GM19240 (cell line): ENCODE measurements around the gene CCN5.
"Not testable (repeated sequence)": the region's sequence is repeated elsewhere in the genome, so short reads cannot be mapped to it uniquely, and the experiment has no call there.

Experiments
- DNase-seq: peaks from one replicate; pipeline ENCODE4 v3.0.0; 2011; ENCODE audit warnings: low spot score; ENCODE audit not compliant: insufficient read length

CCN5 gene

DNA sequence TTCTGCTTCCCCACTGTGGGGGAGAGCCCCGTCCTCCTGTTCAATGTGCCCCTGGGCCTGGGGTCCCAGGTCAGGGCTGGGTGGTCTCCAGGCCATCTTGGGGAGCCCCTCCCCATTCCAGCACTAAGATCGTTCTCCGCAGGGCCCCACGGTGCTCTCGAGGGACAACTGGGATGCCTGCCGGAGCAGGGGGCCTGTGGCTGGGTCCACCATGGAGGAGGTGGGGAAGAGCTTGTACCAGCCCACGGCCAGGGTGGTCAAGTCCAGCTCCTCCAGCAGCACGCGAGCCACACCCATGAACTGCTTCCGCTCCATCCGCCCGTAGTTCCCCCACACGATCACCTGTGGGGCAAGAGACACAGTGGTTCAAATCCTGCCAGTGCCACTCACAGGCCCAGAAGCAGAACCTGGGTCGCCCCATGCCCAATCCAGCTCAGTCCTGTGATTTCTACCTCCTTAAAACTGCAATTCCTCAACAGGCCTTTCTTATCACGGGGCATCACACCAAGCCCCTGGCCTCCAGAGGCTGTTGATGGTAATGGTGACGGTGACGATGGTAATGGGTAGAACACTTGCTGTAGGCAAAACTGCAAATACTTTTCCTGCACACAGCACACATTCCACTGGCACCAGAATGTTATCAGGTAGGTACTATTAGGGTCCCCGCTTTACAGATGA lies 41.0 kb downstream of the CCN5 start:
- no peak for DNase-seq

DNA sequence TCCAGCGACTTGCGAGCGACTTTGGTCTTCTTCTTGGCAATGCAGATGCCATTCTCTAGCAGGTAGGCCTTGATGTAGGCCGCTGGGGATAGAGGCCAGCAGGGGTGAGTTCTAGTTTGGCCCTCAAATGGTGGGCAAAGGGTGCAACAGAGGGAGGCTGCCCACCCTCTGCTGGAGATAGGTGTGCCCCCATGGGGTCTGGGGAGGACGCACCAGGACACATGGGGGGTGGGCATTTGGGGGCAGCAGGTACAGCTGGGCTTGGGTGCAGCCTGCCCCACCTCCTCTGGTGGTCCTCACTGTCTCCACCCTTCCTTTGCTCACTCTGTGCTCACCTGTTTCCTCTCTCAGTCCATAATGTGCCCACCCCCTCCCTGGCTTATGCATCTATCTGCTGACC lies 41.8 kb downstream of the CCN5 start:
- no peak for DNase-seq

DNA sequence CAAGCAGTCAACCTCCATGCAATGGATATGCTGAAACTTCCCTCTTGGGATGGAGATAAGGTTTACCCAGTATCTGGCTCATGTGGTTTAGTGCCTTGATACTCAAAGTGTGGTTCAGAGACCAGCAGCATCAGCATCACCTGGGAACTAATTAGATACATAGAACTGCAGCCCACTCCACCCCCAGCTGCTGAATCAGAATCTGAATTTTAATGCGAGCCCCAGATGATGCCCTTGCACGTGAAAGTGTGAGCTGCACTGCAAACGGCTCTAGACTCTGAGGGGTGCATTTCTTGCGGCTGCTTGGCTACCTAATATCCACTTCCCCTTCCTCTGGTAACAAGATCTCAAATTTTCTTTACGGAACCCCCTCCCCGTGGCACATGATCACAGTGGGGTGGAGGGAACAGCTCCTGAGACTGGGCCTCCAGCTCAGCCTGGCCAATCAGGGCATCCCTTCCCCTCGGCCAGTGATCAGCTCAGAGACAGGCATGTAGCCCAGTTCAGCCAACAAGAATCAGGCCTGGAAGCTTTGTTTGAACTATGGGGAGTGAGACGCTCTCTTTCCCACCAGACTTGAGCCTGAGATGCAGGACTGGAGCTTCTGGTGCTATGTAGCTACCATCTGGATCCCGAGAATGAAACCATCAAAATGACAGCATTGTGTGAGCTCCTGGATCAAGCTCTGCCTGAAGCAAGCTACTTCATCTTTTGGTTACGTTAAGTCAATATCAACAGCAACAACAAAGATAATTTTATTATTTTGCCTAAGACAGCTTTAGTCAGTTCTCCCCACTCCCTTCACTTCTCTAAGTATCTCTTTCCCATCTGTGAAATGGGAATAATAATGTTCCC lies 43.3 kb downstream of the CCN5 start:
- DNase-seq = no peak

DNA sequence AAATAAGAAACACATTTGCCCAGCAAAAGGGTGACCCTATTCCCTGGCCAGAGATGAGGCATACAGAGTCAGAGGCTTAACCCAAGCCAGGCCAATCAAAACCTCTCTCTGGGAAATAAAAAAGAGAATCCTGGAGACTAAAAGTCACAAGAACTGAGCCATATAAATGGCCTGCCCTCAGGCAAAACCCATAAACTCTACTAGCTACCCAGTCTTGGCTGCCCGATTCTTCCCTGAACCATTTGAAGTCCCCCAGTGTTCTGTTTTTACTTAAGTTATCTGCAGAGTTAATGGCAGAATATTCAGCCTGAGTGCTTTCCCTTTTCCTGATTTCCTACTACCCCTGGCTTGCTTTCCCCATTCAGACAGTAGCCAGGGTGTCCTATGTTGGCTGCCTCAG lies 44.4 kb downstream of the CCN5 start:
- no peak for DNase-seq

DNA sequence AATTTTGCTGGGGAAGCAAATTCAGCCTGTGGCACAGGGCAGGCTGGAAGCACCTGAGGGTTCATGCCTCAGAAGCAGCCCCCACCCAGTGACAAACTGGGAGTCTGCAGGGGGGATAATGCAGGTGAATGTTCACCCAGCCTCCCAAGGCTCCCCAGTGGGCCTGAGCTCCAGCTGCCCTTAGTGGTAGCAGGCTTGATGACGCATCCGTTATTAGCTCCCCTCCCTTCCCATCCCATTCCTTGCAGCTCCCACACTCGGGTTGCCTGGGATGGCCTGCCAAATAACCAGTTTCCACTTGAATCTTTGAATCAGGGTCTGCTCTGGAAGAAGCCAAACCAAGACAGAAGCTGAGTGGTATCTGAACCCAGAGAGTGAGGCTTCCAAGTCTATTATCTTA lies 46.3 kb downstream of the CCN5 start:
- no peak for DNase-seq

DNA sequence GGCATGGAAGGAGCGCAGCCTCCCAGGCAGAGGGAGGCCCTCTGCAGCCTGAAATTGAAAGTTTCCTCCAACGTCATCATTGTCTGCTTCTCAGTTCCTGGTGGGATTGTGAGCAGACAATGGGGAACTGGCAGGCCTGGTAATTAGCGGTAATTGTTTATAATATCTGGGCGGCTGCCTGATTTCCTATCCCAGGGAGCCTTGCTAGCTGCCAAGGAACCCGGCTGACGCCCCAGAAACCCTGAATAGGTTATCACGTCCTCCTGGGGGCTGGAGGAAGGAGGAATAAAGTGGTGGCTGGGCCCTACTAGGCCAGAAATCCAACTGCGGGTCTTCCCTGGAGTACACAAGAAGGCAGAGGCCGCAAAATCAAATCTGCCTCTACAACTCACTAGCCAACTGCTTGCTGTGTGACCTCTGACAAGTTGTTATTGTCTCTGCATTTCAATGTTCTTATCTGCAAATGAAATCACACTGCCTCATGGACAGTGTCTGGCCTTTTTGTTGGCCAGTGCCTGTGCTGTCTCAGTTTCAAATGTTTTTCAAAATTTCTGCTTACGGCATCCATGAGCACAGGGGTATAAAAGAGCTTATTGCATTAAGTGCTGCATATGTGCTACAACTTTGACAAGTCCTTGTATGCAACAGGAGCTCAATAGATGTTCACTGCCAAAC lies 47.4 kb downstream of the CCN5 start:
- DNase-seq = no peak

DNA sequence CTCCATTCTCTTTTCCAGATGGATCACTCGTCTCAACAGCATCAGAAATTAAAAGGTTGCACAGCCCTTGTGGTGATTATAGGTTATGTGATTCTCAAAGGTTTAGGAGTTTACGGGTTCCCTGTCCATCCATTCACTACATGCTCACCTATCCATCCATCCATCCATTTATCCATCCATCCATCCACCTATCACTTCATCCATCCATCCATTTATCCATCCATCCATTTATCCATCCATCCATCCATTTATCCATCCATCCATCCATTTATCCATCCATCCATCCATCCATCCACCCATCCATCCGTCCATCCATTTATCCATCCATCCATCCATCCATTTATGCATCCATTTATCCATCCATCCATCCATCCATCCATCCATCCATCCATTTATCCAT lies 48.6 kb downstream of the CCN5 start:
- not testable (repeated sequence) for DNase-seq

DNA sequence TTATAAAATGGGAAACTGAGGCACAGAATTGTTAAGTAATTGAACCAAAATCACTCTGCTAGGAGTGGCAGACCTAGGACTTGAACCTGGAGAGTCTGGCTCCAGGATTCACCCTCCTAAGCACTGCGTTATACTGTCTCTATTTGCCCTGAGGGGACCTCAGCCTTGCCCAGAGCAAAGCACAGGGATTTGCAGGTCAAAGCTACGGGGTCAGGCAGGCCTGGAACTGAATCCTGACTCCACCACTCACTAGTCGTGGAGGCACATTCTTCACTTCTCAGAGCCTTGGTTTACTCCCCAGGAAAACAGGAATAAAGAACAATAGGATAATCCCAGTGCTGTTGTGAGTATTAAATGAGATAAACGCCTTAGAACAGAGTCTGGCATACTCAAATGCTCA lies 49.9 kb downstream of the CCN5 start:
- DNase-seq = no peak

DNA sequence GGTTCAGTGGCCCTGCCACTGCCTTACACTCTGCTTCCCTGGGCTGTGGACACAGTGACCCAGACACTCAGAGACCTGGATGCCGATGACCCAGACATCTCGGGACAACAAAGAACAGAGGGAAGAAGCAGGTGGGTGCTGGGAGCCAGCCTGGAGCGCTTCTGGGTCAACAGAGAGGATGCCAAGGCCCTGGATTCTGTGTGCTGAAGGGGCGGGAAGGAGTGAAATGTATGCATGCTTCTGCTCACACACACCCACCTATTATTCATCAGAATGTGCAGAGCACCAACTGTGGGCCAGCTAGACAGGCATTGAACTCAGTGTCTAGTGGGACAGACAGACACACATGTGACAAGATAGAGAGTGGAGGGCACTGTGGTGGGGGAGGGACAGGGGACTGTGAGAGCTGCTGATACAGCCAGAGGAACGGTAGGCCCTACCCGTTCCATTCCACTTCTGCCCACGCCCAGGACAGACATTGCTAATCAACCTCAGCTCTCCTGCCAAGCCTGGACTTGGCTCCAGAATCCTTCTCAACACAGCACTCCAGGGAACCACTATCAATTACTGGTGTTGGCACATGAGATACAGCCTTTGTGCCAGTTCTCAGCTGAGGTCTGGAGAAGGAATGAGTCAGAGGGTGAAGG lies 50.7 kb downstream of the CCN5 start:
- no peak for DNase-seq

DNA sequence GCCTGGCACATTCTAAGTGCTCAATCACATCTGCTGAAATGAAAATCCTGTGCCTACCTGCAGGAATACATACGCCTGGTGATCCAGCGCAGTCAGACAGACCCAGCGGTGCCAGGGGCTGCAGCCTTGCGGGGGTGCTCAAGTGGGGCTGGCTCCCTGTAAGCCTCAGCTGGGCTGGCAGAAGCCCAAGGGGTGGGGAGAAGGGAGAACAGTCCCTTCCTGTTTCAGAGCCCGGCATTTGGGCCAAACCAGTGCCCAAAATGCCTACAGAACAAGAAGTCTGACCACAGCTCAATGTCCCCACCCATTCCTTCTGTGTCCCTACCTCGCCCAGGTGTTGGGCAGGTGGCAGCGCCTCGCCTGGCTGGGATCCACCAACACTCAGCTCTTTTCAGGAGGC lies 53.1 kb downstream of the CCN5 start:
- no peak for DNase-seq

DNA sequence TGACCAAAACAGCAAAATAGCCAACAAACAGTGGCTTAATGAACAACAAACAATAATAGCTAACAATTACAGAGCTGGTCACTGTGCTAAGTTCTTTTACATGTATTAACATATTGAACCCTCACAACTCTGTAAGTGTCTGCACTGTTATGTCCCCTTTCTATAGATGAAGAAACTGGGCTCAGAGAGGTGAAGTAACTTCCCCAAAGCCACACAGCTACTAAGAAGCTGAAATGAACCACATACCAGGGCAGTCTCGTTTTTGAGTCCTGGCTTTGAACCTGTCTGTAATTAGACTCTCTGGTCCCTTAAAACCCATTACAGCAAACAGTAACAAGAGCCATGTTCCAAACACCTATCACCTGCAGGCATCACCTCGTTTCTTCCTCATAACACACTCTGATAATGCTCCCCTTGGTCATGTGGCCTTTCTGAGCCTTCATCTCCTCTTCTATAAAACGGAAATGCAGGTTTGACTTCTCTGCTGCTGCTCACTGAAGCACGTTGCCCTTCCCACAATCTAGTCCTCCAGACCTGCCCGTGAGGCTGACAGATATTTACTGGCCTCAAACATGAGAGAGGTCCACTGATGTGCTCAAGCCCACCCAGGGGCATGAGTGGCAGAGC lies 53.8 kb downstream of the CCN5 start:
- no peak for DNase-seq

DNA sequence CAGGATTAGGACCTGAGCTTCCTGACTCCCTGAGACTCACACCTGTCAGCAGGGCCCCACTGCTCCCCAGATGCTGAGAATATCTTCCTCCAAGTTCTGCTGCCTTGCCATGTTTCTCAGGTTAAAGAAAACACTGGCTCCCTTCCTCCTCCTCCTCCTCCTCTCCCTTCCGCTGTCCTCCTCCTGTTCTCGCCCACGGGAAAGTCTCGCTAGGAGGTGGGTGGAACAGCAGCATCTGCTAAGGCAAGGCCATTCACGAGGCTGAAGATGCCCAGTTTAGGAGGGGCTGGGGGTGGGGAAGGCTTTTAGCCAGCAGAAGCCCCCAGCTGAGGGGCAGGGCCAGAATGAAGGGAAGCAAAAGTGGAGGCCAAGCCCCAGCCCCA lies 54.3 kb downstream of the CCN5 start:
- DNase-seq = no peak

DNA sequence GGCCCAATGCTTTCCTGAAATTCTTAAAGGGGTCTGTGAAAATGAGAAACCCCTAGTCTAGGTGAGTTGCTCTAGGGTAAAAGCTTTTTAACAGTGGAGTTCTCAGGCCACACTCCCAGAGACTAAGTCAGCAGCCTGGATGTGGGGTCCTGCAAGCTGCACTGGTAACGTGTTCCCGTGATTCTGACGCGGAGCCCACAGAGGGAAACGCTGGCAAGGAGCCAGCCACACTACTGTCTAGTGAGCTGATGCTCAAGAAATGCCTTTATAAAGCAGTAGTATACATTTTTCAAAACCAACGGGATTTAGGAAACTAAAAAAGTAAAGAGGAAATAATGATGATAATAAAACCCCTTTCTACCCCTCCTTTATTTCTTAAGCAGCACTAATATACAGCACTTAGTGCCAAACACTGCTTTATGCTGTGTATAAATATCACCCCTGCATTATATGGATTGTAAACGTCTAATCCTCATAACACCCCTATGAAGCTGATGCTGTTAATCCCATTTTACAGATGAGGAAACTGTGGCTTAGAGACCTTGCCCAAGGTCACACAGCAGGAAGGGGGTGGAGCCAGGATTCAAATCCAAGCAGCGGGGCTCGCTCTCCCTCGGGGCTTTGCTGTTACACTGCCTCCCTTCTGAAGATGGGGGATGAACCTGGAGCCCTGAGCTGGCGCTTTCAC lies 55.5 kb downstream of the CCN5 start:
- no peak for DNase-seq

DNA sequence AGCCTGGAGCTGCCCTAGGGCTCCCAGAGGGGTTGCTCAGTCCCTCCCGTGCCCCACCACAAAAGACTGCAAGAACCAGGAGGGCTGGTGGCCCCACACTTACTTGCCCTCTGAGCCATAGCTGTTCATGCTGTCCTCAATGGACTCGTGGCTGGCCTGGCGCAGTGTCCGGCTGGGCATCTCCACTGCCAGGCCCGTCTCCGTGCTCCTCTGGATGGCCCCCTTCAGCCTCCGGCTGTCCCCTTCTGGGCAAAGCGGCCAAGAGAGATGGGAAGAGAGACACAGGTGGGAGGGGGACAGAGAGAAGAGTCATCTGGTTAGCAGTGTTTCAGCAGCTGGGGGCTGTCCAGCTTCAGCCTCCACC lies 56.0 kb downstream of the CCN5 start:
- DNase-seq = no peak

DNA sequence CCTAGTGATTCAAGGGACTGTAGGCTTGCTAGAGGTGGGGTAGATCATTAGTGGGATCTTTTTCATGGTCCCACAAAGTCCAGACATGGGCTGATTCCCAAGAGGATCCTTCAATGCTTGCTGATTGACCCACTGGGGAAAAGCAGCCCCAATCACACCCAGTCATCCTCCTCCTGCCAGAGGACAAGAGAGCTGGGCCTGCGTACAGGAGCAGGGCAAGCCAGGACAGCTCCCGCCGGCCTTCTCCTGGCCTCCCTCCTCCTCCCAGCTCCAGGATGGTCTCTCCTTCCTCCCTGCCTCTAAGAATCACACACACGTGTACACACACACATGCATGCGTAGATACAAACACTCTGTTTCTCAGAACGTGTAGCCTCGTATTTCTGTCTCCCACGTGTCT lies 57.5 kb downstream of the CCN5 start:
- DNase-seq = no peak

DNA sequence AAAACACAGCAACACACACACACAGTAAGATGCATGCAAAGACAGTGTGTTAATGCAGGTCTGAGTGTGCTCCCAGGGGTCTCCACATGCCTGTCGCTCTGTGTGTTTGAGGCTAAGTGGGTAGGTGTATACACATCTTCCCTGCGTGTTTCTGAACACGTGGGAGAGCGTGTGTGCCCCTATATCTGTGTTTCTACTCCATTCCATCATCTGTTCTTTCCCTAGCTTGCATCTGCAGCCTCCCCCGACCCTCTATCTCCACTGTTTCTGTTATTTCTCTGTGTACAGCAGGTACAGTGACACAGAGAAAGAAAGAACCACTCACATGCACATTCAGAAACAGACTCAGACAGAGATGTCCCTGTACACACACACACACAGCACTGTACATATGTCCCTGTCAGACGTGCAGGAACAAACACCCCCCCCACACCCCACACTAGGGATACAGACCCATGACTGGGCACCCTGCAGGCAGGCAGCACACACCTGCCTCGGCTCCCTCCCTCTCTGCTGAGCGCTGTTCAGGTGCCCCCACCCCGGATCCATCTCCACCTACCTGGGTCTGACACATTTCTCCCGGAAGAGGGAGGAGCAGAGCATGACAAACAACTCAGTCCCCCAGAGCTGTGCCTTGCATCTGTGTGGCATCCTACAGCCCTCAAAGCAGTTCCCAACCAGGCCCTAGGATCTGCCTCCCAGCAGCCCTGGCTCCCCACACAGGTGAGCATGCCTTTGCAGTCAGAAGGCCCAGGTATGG lies 58.1 kb downstream of the CCN5 start:
- DNase-seq = no peak

DNA sequence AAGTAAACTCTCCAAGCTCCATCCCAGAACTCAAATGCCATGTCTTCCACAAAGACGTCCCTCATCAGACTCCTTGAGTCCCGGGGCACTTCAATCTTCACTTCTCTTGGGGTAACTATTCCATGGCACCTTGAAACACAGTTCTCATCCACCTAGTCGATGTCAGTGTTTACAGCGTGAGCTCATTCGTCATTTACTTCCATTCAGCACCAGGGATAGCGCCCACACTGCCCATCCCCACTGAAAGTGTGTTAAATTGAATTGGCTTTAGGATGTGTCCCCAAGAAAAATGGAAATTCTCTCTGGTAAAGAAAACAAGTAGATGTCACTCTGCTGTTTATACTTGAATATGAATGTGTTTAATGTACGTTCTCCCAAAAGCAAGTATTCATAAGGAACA lies 61.8 kb downstream of the CCN5 start:
- DNase-seq = no peak
